22Rv1 (cell line): ENCODE data around the gene ATP8B3.

Source experiments
- H3K27ac ChIP-seq: fragments of 450-650 bp; 2 replicates; pipeline ENCODE4 v1.5.1; 2017
- ZFX ChIP-seq: fragments of 450-650 bp; IDR thresholded peaks from 2 replicates; pipeline ENCODE4 v1.6.1; 2017; ENCODE audit warnings: antibody characterized with exemption, borderline replicate concordance
- TF ChIP-seq, protein P1 (sequence below): fragments of 450-650 bp; IDR thresholded peaks from 2 replicates; pipeline ENCODE4 v1.5.1; 2017; ENCODE audit warnings: mild to moderate bottlenecking

Gene ATP8B3

DNA sequence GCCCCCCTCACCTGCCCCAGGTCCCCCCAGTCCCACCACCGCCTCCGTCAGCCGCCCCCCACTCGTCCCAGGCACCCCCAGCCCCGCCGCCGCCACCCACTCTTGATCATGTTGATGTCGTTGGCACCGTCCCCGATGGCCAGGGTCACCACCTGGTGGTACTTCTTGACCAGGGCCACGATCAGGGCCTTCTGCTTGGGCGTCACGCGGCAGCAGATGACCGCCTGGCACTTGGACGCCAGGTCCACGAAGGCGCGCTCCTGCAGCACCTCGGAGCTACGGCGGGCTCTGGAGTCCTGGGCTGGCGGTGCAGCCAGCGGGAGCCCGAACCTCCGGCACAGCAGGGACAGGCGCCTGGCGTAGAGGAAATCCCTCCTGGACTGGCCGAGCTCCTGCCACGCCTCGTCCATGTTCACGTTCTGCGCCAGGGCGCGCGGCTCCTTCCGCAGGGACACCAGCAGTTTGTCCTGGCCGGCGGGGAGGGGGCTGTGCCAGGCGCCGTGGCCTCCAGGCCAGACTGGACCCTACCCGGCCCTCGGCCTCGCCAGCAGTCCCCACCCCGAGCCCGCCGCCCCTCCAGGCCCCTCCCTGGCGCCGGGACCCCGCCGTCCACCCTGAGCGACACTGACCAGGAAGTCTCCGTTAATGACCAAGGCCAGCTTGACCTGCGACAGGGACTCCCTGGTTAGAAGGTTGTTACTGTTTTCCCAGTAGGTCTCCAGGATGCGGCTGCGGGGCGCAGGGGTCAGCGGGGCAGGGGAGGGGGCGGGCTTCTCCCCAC is 22.6 kb downstream of the ATP8B3 start:
- no peak overlapping the region for H3K27ac ChIP-seq
- TF ChIP-seq ZFX = no peak
- TF ChIP-seq, protein P1, sequence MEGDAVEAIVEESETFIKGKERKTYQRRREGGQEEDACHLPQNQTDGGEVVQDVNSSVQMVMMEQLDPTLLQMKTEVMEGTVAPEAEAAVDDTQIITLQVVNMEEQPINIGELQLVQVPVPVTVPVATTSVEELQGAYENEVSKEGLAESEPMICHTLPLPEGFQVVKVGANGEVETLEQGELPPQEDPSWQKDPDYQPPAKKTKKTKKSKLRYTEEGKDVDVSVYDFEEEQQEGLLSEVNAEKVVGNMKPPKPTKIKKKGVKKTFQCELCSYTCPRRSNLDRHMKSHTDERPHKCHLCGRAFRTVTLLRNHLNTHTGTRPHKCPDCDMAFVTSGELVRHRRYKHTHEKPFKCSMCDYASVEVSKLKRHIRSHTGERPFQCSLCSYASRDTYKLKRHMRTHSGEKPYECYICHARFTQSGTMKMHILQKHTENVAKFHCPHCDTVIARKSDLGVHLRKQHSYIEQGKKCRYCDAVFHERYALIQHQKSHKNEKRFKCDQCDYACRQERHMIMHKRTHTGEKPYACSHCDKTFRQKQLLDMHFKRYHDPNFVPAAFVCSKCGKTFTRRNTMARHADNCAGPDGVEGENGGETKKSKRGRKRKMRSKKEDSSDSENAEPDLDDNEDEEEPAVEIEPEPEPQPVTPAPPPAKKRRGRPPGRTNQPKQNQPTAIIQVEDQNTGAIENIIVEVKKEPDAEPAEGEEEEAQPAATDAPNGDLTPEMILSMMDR = no peak

DNA sequence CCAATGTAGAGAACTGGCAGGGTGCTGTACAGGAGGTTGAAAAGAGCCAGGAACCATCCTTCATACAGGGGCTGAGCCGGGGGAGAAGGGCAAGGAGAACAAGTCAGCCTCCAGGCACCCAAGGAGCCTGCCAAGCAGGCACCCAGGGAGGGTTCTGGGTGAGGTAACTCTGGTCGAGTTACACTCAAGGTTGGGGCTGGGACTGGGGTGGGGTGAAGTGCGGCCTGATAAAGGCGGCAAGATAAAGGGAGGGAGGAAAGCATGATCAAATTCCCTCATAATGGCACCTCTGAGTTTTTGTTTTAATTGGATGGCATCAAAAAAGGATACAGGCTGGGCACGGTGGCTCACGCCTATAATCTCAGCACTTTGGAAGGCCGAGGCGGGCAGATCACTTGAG is 25.0 kb downstream of the ATP8B3 start:
- TF ChIP-seq, protein P1 = no peak
- TF ChIP-seq ZFX = no peak
- no peak overlapping the region for H3K27ac ChIP-seq

- TF ChIP-seq, protein P1 = no peak
- no peak for TF ChIP-seq ZFX
- H3K27ac ChIP-seq = no peak overlapping the region
Observed at GRCh38 chr19:1786668-1787067, 25.4 kb downstream of the ATP8B3 start.

DNA sequence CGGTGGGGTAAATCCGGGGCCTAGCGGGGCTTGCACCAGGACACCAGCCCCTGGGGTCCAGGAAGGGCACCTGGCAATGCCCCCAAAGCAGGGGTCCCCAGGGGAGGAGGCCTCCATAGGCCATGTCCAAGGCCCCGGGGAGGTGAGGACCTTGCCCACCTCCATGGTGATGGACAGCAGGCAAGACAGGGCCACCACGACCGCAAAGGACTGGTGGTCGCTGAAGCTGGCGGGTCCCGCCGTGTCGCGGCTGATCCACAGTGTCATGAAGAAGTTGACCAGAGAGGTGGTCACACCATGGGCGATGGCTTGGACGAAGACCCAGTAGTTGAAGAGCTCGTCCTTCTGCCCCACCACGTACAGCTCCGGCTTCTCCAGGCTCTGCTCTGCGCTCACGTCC is 26.8 kb downstream of the ATP8B3 start:
- TF ChIP-seq, protein P1 = no peak
- no peak for TF ChIP-seq ZFX
- H3K27ac ChIP-seq = no peak overlapping the region

GRCh38 chr19:1783874-1784273 is 28.2 kb downstream of the ATP8B3 start:
- TF ChIP-seq, protein P1 = no peak
- no peak for TF ChIP-seq ZFX

DNA sequence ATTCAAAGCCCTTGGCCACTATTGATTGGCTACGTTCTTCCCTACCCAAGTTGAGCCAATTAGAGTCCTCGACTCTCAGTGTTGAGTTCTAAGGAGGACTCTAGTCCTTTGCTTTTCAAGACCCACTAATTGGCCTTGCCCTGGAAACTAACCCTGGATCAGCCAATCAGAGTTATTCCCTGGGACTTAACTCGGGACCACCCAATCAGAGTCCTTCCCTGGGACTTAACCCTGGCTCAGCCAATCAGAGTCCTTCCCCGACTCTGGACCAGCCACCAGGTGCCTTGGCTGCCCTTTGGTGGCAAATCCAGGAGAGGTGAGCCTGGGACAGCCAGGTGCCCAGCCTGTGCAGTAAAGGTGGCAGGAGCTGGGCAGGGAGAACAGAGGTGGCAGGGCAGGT is 28.7 kb downstream of the ATP8B3 start:
- H3K27ac ChIP-seq = no peak overlapping the region
- no peak for TF ChIP-seq ZFX

More at GRCh38 chr19:1783874-1784273, 28.2 kb downstream of the ATP8B3 start:
- H3K27ac ChIP-seq = no peak overlapping the region

DNA sequence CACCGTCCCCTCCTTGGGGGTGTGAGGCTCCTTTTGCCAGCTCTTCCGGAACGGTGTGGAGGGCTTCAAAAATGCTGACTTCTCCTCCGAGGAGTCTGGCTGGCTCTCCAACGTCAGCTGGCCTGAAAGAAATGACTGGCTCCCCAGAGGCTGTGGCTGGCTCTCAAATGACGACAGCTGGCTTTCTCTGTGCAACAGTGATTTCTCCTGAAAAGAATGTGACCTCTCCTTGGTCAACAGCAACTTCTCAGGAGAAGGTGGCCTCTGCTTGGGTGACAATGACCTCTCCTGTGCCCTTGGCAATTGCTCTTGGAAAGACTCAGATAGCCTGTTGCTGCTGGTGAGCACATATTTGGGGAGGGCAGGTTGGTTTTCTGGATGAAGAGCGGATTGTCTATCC is 29.6 kb downstream of the ATP8B3 start:
- H3K27ac ChIP-seq = no peak overlapping the region
- TF ChIP-seq, protein P1 = no peak
- TF ChIP-seq ZFX = no peak
